Mammary epithelial cell (primary cell): ENCODE measurements around the gene OR13A1.
"Not testable (repeated sequence)": the region's sequence is repeated elsewhere in the genome, so short reads cannot be mapped to it uniquely, and the experiment has no call there.

Experiments used
- CTCF ChIP-seq, 2 donors: IDR thresholded peaks in 1 of 2; conservative IDR thresholded peaks in 1 of 2; 2 replicates each; pipeline ENCODE4 v1.5.1; 2011 to 2012; ENCODE audit warnings: inconsistent platforms in 2 of 2, low read length in 2 of 2, mild to moderate bottlenecking in 2 of 2, control low read depth in 1 of 2, low read depth in 1 of 2; ENCODE audit not compliant: insufficient read depth in 1 of 2; ENCODE audit errors: extremely low read depth in 1 of 2
- EZH2 ChIP-seq: IDR thresholded peaks from 2 replicates; pipeline ENCODE4 v1.6.1; 2012; ENCODE audit warnings: low read length, inconsistent platforms, borderline replicate concordance

GRCh38 chr10:45358961-45359360 lies 43.6 kb upstream of the OR13A1 start:
- TF ChIP-seq CTCF (conservative IDR thresholded peaks at IDR 0.05 in 1 of 2, IDR thresholded peaks at IDR 0.05 in 1 of 2; ENCODE audit: extremely low read depth in 1 of 2, insufficient read depth in 1 of 2, low read depth in 1 of 2, low read length in 2 of 2); EZH2: not testable (repeated sequence)
